Suprapubic skin (tissue), 3 donors: Measurements from ENCODE around the gene UCN3.

ENCODE experiments used
- CTCF ChIP-seq, 2 donors: fragments of 200-600 bp in 1 of 2; fragments of 450-650 bp in 1 of 2; sonication (generic) in 1 of 2; IDR thresholded peaks; one replicate each; pipeline ENCODE4 v1.5.1; 2016 to 2019; ENCODE audit warnings: antibody characterized with exemption in 2 of 2, mild to moderate bottlenecking in 1 of 2, moderate library complexity in 1 of 2
- EP300 ChIP-seq: sonication (generic); formaldehyde crosslinking; IDR thresholded peaks from one replicate; pipeline ENCODE4 v1.6.1; 2017; ENCODE audit warnings: antibody characterized with exemption
- POLR2A ChIP-seq, 2 donors: fragments of 450-650 bp; IDR thresholded peaks; one replicate each; pipeline ENCODE4 v1.6.1; 2017; ENCODE audit warnings: antibody characterized with exemption in 2 of 2, mild to moderate bottlenecking in 2 of 2, moderate library complexity in 2 of 2

GRCh38 chr10:5338010-5338409 is 26.8 kb upstream of the UCN3 start:
- TF ChIP-seq CTCF (IDR thresholded peaks at IDR 0.05) (no peak), POLR2A (IDR thresholded peaks at IDR 0.05) (no peak), EP300 (no peak)
